ENCODE measurements around the gene TDRD12. TPM values are rescaled to one million over a fixed set of nuclear protein-coding genes. Genes with fewer than 3 reads are reported as not detected.
A peak's percentile ranks its signal among the peaks of the same experiment; 100 is the strongest.
"Not testable (repeated sequence)": the region's sequence is repeated elsewhere in the genome, so short reads cannot be mapped to it uniquely, and the experiment has no call there.

Gene TDRD12
- total RNA-seq, 3 donors from 2014 or later (not counting 1 experiment from before 2014, with no cell fraction given) = 0.13 to 0.45 TPM; not detected in 1

- Histone ChIP-seq H3K36me3 (ENCODE audit: control insufficient read depth, insufficient read depth, low read length) (peaks cover 21% of the 10 kb centered on the region), H3K4me1 (ENCODE audit: control insufficient read depth, insufficient read depth, low read length) (no peaks in the 10 kb centered on the region), H3K27me3 (ENCODE audit: control insufficient read depth, insufficient read depth, low read length) (no peaks in the 10 kb centered on the region), H3K27ac (ENCODE audit: low read length) (no peak overlapping the region), H3K9me3 (ENCODE audit: control insufficient read depth, insufficient read depth, low read length) (peaks cover 4% of the 10 kb centered on the region), H3K4me3 (ENCODE audit: low read length) (no peak overlapping the region)
- ATAC-seq = no peak
- no peak for DNase-seq
- no peaks in the 10 kb centered on the region for H3K9me3 Mint-ChIP-seq
- H3K27ac Mint-ChIP-seq = peak overlapping the region; percentile 30 to 77
- no peak for TF ChIP-seq CTCF (IDR thresholded peaks at IDR 0.05)
- intact Hi-C loops (cut with micrococcal nuclease) = no loop called here
- H3K36me3 Mint-ChIP-seq = peaks cover 8% of the 10 kb centered on the region
- H3K4me1 Mint-ChIP-seq = peaks cover 12 to 15% of the 10 kb centered on the region in 2 donors
- H3K27me3 Mint-ChIP-seq (ENCODE audit: low read depth in 2 of 2) = no peaks in the 10 kb centered on the region
- WGBS (ENCODE audit: insufficient coverage) = 93% methylated on average over 5 of the region's 5 CpGs
- H3K4me3 Mint-ChIP-seq = no peak overlapping the region
Observed at GRCh38 chr19:32709032-32709431, 10.5 kb upstream of the TDRD12 start.

DNA sequence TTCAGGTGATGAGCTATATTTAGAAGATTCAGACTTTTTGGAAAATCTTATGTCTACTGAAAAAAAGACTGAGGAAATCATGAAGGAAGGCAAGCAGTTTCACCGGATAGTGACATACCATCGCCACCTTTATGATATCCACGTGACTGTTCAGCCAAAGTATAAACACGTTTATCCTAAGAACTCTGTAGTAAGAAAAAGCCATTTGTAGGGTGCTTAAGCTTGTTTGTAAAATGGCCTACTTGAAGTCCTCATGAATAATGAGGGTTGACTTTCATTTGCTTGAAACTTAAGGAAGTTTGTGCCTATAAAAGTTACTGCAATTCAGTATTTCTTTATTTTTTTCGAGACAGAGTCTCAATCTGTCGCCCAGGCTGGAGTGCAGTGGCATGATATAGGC, 7.8 kb upstream of the TDRD12 start:
- Mint-ChIP-seq H3K4me3 (no peak overlapping the region), H3K9me3 (no peaks in the 10 kb centered on the region), H3K4me1 (peaks cover 12 to 14% of the 10 kb centered on the region in 2 donors), H3K36me3 (no peaks in the 10 kb centered on the region), H3K27me3 (ENCODE audit: low read depth in 2 of 2) (no peaks in the 10 kb centered on the region), H3K27ac (no peak overlapping the region)
- Histone ChIP-seq H3K9me3 (ENCODE audit: control insufficient read depth, insufficient read depth, low read length) (no peaks in the 10 kb centered on the region), H3K36me3 (ENCODE audit: control insufficient read depth, insufficient read depth, low read length) (peaks cover 22% of the 10 kb centered on the region), H3K27ac (ENCODE audit: low read length) (no peak overlapping the region), H3K27me3 (ENCODE audit: control insufficient read depth, insufficient read depth, low read length) (no peaks in the 10 kb centered on the region), H3K4me1 (ENCODE audit: control insufficient read depth, insufficient read depth, low read length) (no peaks in the 10 kb centered on the region), H3K4me3 (ENCODE audit: low read length) (no peak overlapping the region)
- TF ChIP-seq CTCF (IDR thresholded peaks at IDR 0.05) = no peak
- DNase-seq (no peak), ATAC-seq (no peak)
- intact Hi-C loops (cut with micrococcal nuclease) = no loop called here
- WGBS (ENCODE audit: insufficient coverage) = 97% methylated on average over 6 of the region's 6 CpGs

- H3K4me3 Mint-ChIP-seq; H3K9me3 Mint-ChIP-seq; H3K4me3 ChIP-seq (ENCODE audit: low read length); H3K27ac ChIP-seq (ENCODE audit: low read length); ATAC-seq; H3K27me3 Mint-ChIP-seq (ENCODE audit: low read depth in 2 of 2); H3K36me3 Mint-ChIP-seq; H3K27ac Mint-ChIP-seq; H3K4me1 ChIP-seq (ENCODE audit: control insufficient read depth, insufficient read depth, low read length); H3K27me3 ChIP-seq (ENCODE audit: control insufficient read depth, insufficient read depth, low read length); H3K9me3 ChIP-seq (ENCODE audit: control insufficient read depth, insufficient read depth, low read length); DNase-seq; H3K4me1 Mint-ChIP-seq; intact Hi-C loops (cut with micrococcal nuclease): not testable (repeated sequence)
- peaks cover 15% of the 10 kb centered on the region for H3K36me3 ChIP-seq (ENCODE audit: control insufficient read depth, insufficient read depth, low read length)
- 98% methylated on average over 7 of the region's 7 CpGs for WGBS (ENCODE audit: insufficient coverage)
Observed at GRCh38 chr19:32716203-32716602, 3.4 kb upstream of the TDRD12 start.

DNA sequence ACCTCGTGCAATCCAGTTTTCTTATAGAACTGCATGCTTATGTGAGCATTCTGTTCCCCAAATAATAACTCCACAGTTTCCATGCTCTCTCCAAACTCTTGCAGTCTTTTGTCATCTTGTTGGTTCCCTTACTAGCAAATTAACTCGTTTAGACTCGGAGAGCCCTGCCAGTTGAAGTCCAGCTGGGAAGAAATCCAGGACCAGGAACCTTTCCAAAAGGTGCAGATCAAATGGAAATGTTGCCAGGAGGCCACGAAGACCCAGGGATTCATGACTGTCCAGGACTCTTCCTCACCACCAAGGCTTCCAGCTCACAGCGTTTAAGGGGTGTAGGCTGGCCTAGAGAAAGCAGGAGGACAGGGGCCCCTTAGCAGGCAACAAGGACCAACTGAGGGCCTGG, 2.1 kb upstream of the TDRD12 start:
- no peaks in the 10 kb centered on the region for H3K9me3 ChIP-seq (ENCODE audit: control insufficient read depth, insufficient read depth, low read length)
- ATAC-seq (no peak), DNase-seq (no peak)
- Mint-ChIP-seq H3K27me3 (ENCODE audit: low read depth in 2 of 2) (no peaks in the 10 kb centered on the region), H3K4me1 (peaks cover 0 to 4% of the 10 kb centered on the region in 2 donors), H3K36me3 (no peaks in the 10 kb centered on the region), H3K27ac (no peak overlapping the region), H3K4me3 (no peak overlapping the region), H3K9me3 (no peaks in the 10 kb centered on the region)
- H3K4me3 ChIP-seq (ENCODE audit: low read length) = no peak overlapping the region
- no peak for TF ChIP-seq CTCF (IDR thresholded peaks at IDR 0.05)
- H3K36me3 ChIP-seq (ENCODE audit: control insufficient read depth, insufficient read depth, low read length) = peaks cover 9% of the 10 kb centered on the region
- intact Hi-C loops (cut with micrococcal nuclease) = no loop called here
- no peaks in the 10 kb centered on the region for H3K4me1 ChIP-seq (ENCODE audit: control insufficient read depth, insufficient read depth, low read length)
- H3K27me3 ChIP-seq (ENCODE audit: control insufficient read depth, insufficient read depth, low read length) = no peaks in the 10 kb centered on the region
- 98% methylated on average over 5 of the region's 5 CpGs for WGBS (ENCODE audit: insufficient coverage)
- no peak overlapping the region for H3K27ac ChIP-seq (ENCODE audit: low read length)
